ENCODE measurements around the gene COPG2. TPM values are rescaled to one million over a fixed set of nuclear protein-coding genes. Genes with fewer than 3 reads are reported as not detected.

The COPG2 gene
- polyA plus RNA-seq, 1 donor from 2014 or later, result 37.9 TPM

GRCh38 chr7:130485734-130486113 lies 182.8 kb downstream of the COPG2 start:
- Histone ChIP-seq H3K27ac (ENCODE audit: low read length) (peak overlapping the region; percentile 97), H3K4me3 (ENCODE audit: low read length) (peak overlapping the region; percentile 57), H3K9ac (ENCODE audit: low read length) (peak overlapping the region; percentile 76), H3K27me3 (ENCODE audit: insufficient read depth, low read depth, low read length) (no peaks in the 10 kb centered on the region), H3K36me3 (ENCODE audit: insufficient read depth, low read length) (no peaks in the 10 kb centered on the region), H3F3A (ENCODE audit: insufficient read depth, low read length, poor library complexity, severe bottlenecking) (peaks cover 3% of the 10 kb centered on the region), H3K4me2 (ENCODE audit: low read length) (no peak overlapping the region), H3K9me2 (ENCODE audit: insufficient read depth, low read length) (no peaks in the 10 kb centered on the region), H3K9me3 (ENCODE audit: low read length) (no peaks in the 10 kb centered on the region), H3K79me2 (replicated peaks; ENCODE audit: insufficient read depth, low read length) (peaks cover 4% of the 10 kb centered on the region), H2AFZ (ENCODE audit: low read depth, low read length) (no peak overlapping the region), H4K20me1 (ENCODE audit: insufficient read depth) (no peaks in the 10 kb centered on the region)
- TF ChIP-seq RAD21 (conservative IDR thresholded peaks at IDR 0.05), result no peak
- no peak for TF ChIP-seq POLR2AphosphoS5 (IDR thresholded peaks at IDR 0.05)
- no peak for TF ChIP-seq MXI1 (conservative IDR thresholded peaks at IDR 0.05; ENCODE audit: poor library complexity, severe bottlenecking)
- no peak for TF ChIP-seq EZH2 (IDR thresholded peaks at IDR 0.05; ENCODE audit: borderline replicate concordance, insufficient read depth, low read length, poor library complexity, severe bottlenecking)
- no peak for TF ChIP-seq TAF1 (IDR thresholded peaks at IDR 0.05; ENCODE audit: low read depth)
- no peak for TF ChIP-seq EP300 (conservative IDR thresholded peaks at IDR 0.05; ENCODE audit: poor library complexity, severe bottlenecking)
- TF ChIP-seq CTCF (IDR thresholded peaks at IDR 0.05; ENCODE audit: poor library complexity, severe bottlenecking), result no peak
- TF ChIP-seq SMC3 (conservative IDR thresholded peaks at IDR 0.05; ENCODE audit: poor library complexity), result no peak

GRCh38 chr7:130483031-130483430 lies 185.5 kb downstream of the COPG2 start:
- Histone ChIP-seq H3K27ac (ENCODE audit: low read length) (no peak overlapping the region), H3K79me2 (replicated peaks; ENCODE audit: insufficient read depth, low read length) (peaks cover 4% of the 10 kb centered on the region), H3K4me2 (ENCODE audit: low read length) (no peak overlapping the region), H3K9ac (ENCODE audit: low read length) (no peak overlapping the region), H3K36me3 (ENCODE audit: insufficient read depth, low read length) (no peaks in the 10 kb centered on the region), H3F3A (ENCODE audit: insufficient read depth, low read length, poor library complexity, severe bottlenecking) (peaks cover 3% of the 10 kb centered on the region), H2AFZ (ENCODE audit: low read depth, low read length) (no peak overlapping the region), H3K9me3 (ENCODE audit: low read length) (no peaks in the 10 kb centered on the region), H3K4me3 (ENCODE audit: low read length) (no peak overlapping the region), H3K27me3 (ENCODE audit: insufficient read depth, low read depth, low read length) (no peaks in the 10 kb centered on the region), H4K20me1 (ENCODE audit: insufficient read depth) (no peaks in the 10 kb centered on the region), H3K9me2 (ENCODE audit: insufficient read depth, low read length) (no peaks in the 10 kb centered on the region)
- TF ChIP-seq POLR2AphosphoS5 (IDR thresholded peaks at IDR 0.05), result no peak
- TF ChIP-seq REST (IDR thresholded peaks at IDR 0.05; ENCODE audit: borderline replicate concordance), result no peak
- TF ChIP-seq MXI1 (conservative IDR thresholded peaks at IDR 0.05; ENCODE audit: poor library complexity, severe bottlenecking), result no peak
- TF ChIP-seq EP300 (conservative IDR thresholded peaks at IDR 0.05; ENCODE audit: poor library complexity, severe bottlenecking), result no peak
- no peak for TF ChIP-seq EZH2 (IDR thresholded peaks at IDR 0.05; ENCODE audit: borderline replicate concordance, insufficient read depth, low read length, poor library complexity, severe bottlenecking)
- TF ChIP-seq CTCF (IDR thresholded peaks at IDR 0.05; ENCODE audit: poor library complexity, severe bottlenecking), result no peak
- TF ChIP-seq RAD21 (conservative IDR thresholded peaks at IDR 0.05), result no peak
- TF ChIP-seq SMC3 (conservative IDR thresholded peaks at IDR 0.05; ENCODE audit: poor library complexity), result no peak
- no peak for TF ChIP-seq TAF1 (IDR thresholded peaks at IDR 0.05; ENCODE audit: low read depth)
